Activated CD4-positive, alpha-beta T cell treated with anti-CD3 and anti-CD28 coated beads for 36 hours (primary cell): Measurements from ENCODE around the gene NEDD4L. TPM values are rescaled to one million over a fixed set of nuclear protein-coding genes. Genes with fewer than 3 reads are reported as not detected.

Experiments used
- ATAC-seq: fragments of 200-7000 bp; cut with Tn5 transposase; one replicate; pipeline ENCODE4 v1.10.0; 2021; ENCODE audit warnings: mild to moderate bottlenecking, moderate library complexity
- CTCF ChIA-PET: fragments of 350-600 bp; sonication (Branson Sonifier 250); formaldehyde crosslinking; loops from one replicate; lab custom pipeline; 2021; ENCODE audit warnings: antibody characterized with exemption; lab: Charles Lee
- POLR2A ChIA-PET: fragments of 350-600 bp; sonication (Branson Sonifier 250); formaldehyde crosslinking; loops from one replicate; lab custom pipeline; 2021; ENCODE audit warnings: antibody characterized with exemption, inconsistent platforms; lab: Charles Lee
- DNase-seq: peaks from one replicate; pipeline ENCODE4 v3.0.0-alpha.2; 2020
- H3K27ac Mint-ChIP-seq: one replicate; pipeline ENCODE4 v1.8.0; 2021; ENCODE audit warnings: mixed read lengths
- H3K27me3 Mint-ChIP-seq: one replicate; pipeline ENCODE4 v1.8.0; 2021; ENCODE audit warnings: mixed read lengths
- H3K36me3 Mint-ChIP-seq: one replicate; pipeline ENCODE4 v1.8.0; 2021; ENCODE audit warnings: low read depth, mixed read lengths
- H3K4me1 Mint-ChIP-seq: one replicate; pipeline ENCODE4 v1.8.0; 2021; ENCODE audit warnings: mixed read lengths
- H3K4me3 Mint-ChIP-seq: one replicate; pipeline ENCODE4 v1.8.0; 2021; ENCODE audit warnings: mild to moderate bottlenecking, moderate library complexity, mixed read lengths
- H3K9me3 Mint-ChIP-seq: one replicate; pipeline ENCODE4 v1.8.0; 2021; ENCODE audit warnings: low read depth, mixed read lengths
- intact Hi-C, 2 experiments: fragments of 100-400 bp; cut with DNase I in 1 of 2; cut with micrococcal nuclease in 1 of 2; formaldehyde crosslinking; loops; one replicate each; pipeline versions ENCODE4 v1.14.2 to v1.15.1; 2022 to 2024; cut with DNase I, micrococcal nuclease
- total RNA-seq, 2 experiments: library from RNA; stranded (reverse); gene quantifications; one replicate each; pipeline ENCODE4 v1.2.3, GENCODE V29; 2021

NEDD4L gene
- total RNA-seq, 2 experiments from 2014 or later: 6.4 to 6.8 TPM

GRCh38 chr18:58215011-58215410 is 171.0 kb downstream of the NEDD4L start:
- Mint-ChIP-seq H3K36me3 (no peaks in the 10 kb centered on the region), H3K9me3 (no peaks in the 10 kb centered on the region), H3K27me3 (peaks cover 8% of the 10 kb centered on the region), H3K4me3 (no peak overlapping the region), H3K27ac (no peak overlapping the region), H3K4me1 (peaks cover 14% of the 10 kb centered on the region)
- ATAC-seq (no peak), DNase-seq (no peak)
- ChIA-PET CTCF (no interaction called here), POLR2A (interaction anchor here (0.6 kb wide), 1 partner anchor 19 kb away, joined by 3 read pairs; no protein-coding TSS in a partner anchor)
- intact Hi-C loops: no loop called here

DNA sequence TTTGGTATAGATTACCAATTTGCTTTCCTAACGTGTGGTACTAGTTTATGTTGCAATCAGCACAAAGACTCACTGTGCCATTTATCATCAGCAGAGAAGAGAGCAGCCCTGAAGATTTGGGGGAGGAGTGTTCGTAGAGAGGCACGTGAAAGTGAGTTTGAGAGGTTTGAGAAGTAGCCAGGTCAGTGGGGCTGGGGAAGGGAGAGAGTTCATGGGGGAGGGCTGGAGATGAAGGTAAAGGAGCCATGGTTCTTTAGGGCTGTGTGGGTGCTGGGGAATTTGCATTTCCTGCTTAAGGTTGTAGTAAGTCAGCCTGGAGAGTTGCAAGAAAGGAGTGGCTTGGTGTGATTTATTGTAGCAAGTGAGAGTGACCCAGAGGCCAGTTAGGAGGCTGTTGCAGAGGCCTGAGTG is 172.1 kb downstream of the NEDD4L start:
- ChIA-PET CTCF (interaction anchor here (0.6 kb wide), 1 partner anchor 132 kb away, joined by 3 read pairs; no protein-coding TSS in a partner anchor), POLR2A (no interaction called here)
- H3K9me3 Mint-ChIP-seq: no peaks in the 10 kb centered on the region
- H3K27me3 Mint-ChIP-seq: peaks cover 8% of the 10 kb centered on the region
- no peak overlapping the region for H3K4me3 Mint-ChIP-seq
- DNase-seq (no peak), ATAC-seq (no peak)
- H3K4me1 Mint-ChIP-seq: peaks cover 14% of the 10 kb centered on the region
- no peak overlapping the region for H3K27ac Mint-ChIP-seq
- intact Hi-C loops: no loop called here
- no peaks in the 10 kb centered on the region for H3K36me3 Mint-ChIP-seq

DNA sequence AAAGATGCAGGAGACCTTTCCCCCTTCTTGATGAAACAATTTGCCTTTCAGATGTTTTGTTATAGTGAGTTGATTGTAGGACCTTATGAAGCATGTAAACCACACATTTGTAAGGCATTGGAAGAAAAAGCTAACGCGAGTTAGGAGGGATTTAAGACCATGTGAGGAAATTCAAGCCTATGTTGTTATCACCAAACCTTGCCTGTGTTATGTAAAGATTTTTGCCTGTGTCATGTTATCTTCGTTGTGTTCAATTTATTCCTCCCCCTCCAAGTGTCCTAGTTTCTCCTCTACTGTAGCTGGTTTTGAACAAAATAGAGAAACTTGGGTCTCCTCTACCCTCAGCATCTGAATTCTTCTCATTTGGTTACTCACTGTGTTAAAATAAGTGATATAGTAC is 173.0 kb downstream of the NEDD4L start:
- ATAC-seq (no peak), DNase-seq (no peak)
- ChIA-PET POLR2A (no interaction called here), CTCF (interaction anchor here (0.6 kb wide), 1 partner anchor 109 kb away, joined by 3 read pairs; no protein-coding TSS in a partner anchor)
- no peak overlapping the region for H3K27ac Mint-ChIP-seq
- intact Hi-C loops: no loop called here
- H3K36me3 Mint-ChIP-seq: no peaks in the 10 kb centered on the region
- no peaks in the 10 kb centered on the region for H3K9me3 Mint-ChIP-seq
- H3K4me1 Mint-ChIP-seq: peaks cover 14% of the 10 kb centered on the region
- H3K27me3 Mint-ChIP-seq: peaks cover 10% of the 10 kb centered on the region
- H3K4me3 Mint-ChIP-seq: no peak overlapping the region

DNA sequence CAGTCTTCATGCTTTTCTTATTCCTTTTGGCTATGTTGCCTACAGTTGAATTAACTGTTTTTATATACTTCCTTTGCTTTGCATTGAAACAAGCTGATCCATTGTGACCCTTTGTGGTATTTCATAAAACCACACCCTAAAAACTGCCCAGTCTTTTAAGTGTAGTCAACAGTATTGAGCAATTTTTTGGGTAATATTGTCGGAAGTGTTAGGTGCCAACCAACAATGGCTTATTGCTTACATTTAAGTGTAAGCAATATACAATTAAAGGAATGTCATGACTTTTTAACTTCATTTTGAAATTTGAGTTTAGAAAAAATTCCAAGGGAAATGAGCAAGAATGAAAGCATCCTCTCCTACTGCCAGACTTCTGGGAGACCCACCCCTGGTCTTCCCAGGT is 174.1 kb downstream of the NEDD4L start:
- H3K4me1 Mint-ChIP-seq: peaks cover 14% of the 10 kb centered on the region
- no peak for DNase-seq
- peaks cover 10% of the 10 kb centered on the region for H3K27me3 Mint-ChIP-seq
- H3K4me3 Mint-ChIP-seq: no peak overlapping the region
- ChIA-PET POLR2A (no interaction called here), CTCF (interaction anchor here (0.6 kb wide), 1 partner anchor 97 kb away, joined by 3 read pairs; no protein-coding TSS in a partner anchor)
- H3K36me3 Mint-ChIP-seq: no peaks in the 10 kb centered on the region
- ATAC-seq: no peak
- intact Hi-C loops: no loop called here
- H3K27ac Mint-ChIP-seq: no peak overlapping the region
- H3K9me3 Mint-ChIP-seq: no peaks in the 10 kb centered on the region

GRCh38 chr18:58221060-58221725 is 177.2 kb downstream of the NEDD4L start:
- no peak overlapping the region for H3K27ac Mint-ChIP-seq
- peaks cover 6% of the 10 kb centered on the region for H3K4me1 Mint-ChIP-seq
- DNase-seq (no peak), ATAC-seq (no peak)
- POLR2A ChIA-PET: no interaction called here
- peaks cover 8% of the 10 kb centered on the region for H3K27me3 Mint-ChIP-seq
- intact Hi-C loops: no loop called here
- no peaks in the 10 kb centered on the region for H3K36me3 Mint-ChIP-seq
- H3K9me3 Mint-ChIP-seq: no peaks in the 10 kb centered on the region
- no peak overlapping the region for H3K4me3 Mint-ChIP-seq
- CTCF ChIA-PET: interaction anchor here (0.6 to 1.1 kb wide), 4 partner anchors 32 to 297 kb away, joined by 3 read pairs; no protein-coding TSS in a partner anchor

DNA sequence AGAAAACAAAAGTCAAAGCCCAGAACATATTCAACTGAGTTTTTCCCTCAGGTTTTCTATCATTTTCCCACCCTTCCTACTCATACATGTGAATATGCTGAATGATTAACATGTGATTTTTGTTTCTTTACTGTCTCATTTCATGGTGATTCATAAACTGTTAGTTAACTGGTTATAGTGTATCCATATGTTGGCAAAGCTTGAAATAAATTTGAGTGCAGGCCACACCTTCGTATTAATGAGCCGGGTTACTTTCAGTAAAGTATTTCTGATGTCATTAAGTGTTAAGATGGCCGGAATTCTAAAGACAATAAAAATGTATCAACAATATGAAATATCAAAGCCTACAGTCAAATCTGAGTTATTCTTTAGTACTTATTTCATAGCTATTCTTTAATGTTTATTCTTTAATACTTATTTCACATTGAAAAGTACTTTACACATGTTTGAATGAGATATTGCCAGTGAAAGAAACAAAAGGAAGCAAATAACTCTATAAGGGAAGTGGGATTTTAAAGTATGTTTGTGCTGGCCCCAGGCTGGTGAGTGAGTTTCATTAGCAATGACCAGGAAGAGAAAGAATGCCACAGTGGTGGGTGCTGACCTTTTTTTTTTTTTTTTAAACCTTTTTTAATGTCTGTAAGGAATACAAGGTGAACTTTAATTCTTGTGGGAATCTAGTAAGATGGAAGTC is 178.6 kb downstream of the NEDD4L start:
- intact Hi-C loops: no loop called here
- Mint-ChIP-seq H3K36me3 (no peaks in the 10 kb centered on the region), H3K27ac (no peak overlapping the region), H3K27me3 (peaks cover 6% of the 10 kb centered on the region), H3K4me3 (no peak overlapping the region), H3K4me1 (peaks cover 6% of the 10 kb centered on the region), H3K9me3 (no peaks in the 10 kb centered on the region)
- ATAC-seq (no peak), DNase-seq (no peak)
- POLR2A ChIA-PET: no interaction called here
- CTCF ChIA-PET: interaction anchor here (0.8 kb wide), 1 partner anchor 95 kb away, joined by 3 read pairs; no protein-coding TSS in a partner anchor

- DNase-seq (no peak), ATAC-seq (no peak)
- Mint-ChIP-seq H3K9me3 (no peaks in the 10 kb centered on the region), H3K4me3 (no peak overlapping the region), H3K27me3 (peaks cover 6% of the 10 kb centered on the region), H3K36me3 (no peaks in the 10 kb centered on the region), H3K27ac (no peak overlapping the region), H3K4me1 (peaks cover 6% of the 10 kb centered on the region)
- ChIA-PET POLR2A (no interaction called here), CTCF (interaction anchor here (0.6 to 1.0 kb wide), 2 partner anchors 13 to 165 kb away, joined by 3 read pairs; no protein-coding TSS in a partner anchor)
- intact Hi-C loops: no loop called here
Measured at GRCh38 chr18:58223717-58224424, 179.8 kb downstream of the NEDD4L start.

DNA sequence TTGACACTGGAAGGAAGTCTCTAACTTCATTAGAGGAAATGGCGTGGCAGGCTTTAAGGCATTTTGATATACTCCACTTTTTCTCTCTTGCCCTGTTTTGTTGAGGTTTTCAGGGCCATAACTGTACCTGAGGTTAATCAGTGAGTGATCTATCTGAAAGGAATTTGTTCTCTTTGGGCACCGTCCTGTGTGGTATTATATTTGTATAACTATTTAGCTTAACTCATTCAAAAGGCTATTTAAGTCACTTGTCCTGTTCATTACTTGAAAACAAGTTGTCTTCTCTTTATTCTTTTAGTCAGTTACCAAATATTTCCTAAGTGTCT is 180.4 kb downstream of the NEDD4L start:
- Mint-ChIP-seq H3K36me3 (no peaks in the 10 kb centered on the region), H3K4me3 (no peak overlapping the region), H3K9me3 (no peaks in the 10 kb centered on the region), H3K27ac (no peak overlapping the region), H3K4me1 (peaks cover 6% of the 10 kb centered on the region), H3K27me3 (peaks cover 3% of the 10 kb centered on the region)
- intact Hi-C loops: no loop called here
- no peak for DNase-seq
- POLR2A ChIA-PET: no interaction called here
- no peak for ATAC-seq
- CTCF ChIA-PET: interaction anchor here (0.6 to 1.4 kb wide), 4 partner anchors 13 to 164 kb away, joined by 3 to 4 read pairs (median 3); no protein-coding TSS in a partner anchor

GRCh38 chr18:58225101-58225500 is 181.1 kb downstream of the NEDD4L start:
- Mint-ChIP-seq H3K4me3 (no peak overlapping the region), H3K27me3 (peaks cover 3% of the 10 kb centered on the region), H3K4me1 (peaks cover 6% of the 10 kb centered on the region), H3K27ac (no peak overlapping the region), H3K9me3 (no peaks in the 10 kb centered on the region), H3K36me3 (no peaks in the 10 kb centered on the region)
- intact Hi-C loops: no loop called here
- ChIA-PET POLR2A (interaction anchor here (0.6 kb wide), 1 partner anchor 71 kb away, joined by 3 read pairs; no protein-coding TSS in a partner anchor), CTCF (interaction anchor here (1.0 to 1.5 kb wide), 4 partner anchors 12 to 103 kb away, joined by 3 to 4 read pairs (median 4); no protein-coding TSS in a partner anchor)
- DNase-seq: peak; percentile 66
- peak; percentile 93 for ATAC-seq

DNA sequence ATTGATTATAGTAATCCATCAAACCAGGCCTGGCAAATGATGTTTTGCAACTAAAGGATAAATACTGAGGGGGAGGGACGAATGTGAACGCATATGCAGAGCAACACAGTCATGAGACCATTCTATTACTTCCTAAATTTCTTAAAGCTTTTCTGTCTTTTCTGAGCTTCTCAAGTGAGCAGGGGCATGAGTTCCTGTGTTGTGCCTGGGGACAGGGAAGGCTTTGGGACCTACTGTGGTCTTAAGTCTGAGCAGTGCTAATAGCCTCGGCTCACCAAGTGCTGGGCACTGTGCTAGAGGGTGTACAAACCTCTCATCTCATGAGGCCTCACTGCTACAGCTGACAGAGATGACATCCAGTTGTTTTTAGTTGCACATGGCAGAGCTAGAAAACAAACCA is 182.4 kb downstream of the NEDD4L start:
- CTCF ChIA-PET: interaction anchor here (1.5 kb wide), 1 partner anchor 45 kb away, joined by 4 read pairs; no protein-coding TSS in a partner anchor

GRCh38 chr18:58227361-58227930 is 183.4 kb downstream of the NEDD4L start:
- Mint-ChIP-seq H3K4me3 (no peak overlapping the region), H3K36me3 (no peaks in the 10 kb centered on the region), H3K27ac (no peak overlapping the region), H3K27me3 (peaks cover 2% of the 10 kb centered on the region), H3K9me3 (no peaks in the 10 kb centered on the region), H3K4me1 (peaks cover 6% of the 10 kb centered on the region)
- CTCF ChIA-PET: no interaction called here
- POLR2A ChIA-PET: no interaction called here
- intact Hi-C loops: no loop called here
- DNase-seq (no peak), ATAC-seq (no peak)

More for the DNA sequence above, 182.4 kb downstream of the NEDD4L start:
- Mint-ChIP-seq H3K9me3 (no peaks in the 10 kb centered on the region), H3K27me3 (peaks cover 3% of the 10 kb centered on the region), H3K4me1 (peaks cover 6% of the 10 kb centered on the region), H3K27ac (no peak overlapping the region), H3K36me3 (no peaks in the 10 kb centered on the region), H3K4me3 (no peak overlapping the region)
- DNase-seq (no peak), ATAC-seq (no peak)
- intact Hi-C loops: no loop called here
- POLR2A ChIA-PET: interaction anchor here (0.5 kb wide), 1 partner anchor 135 kb away, joined by 3 read pairs; no protein-coding TSS in a partner anchor
